ENCODE measurements around the gene UGT1A9.

DNA sequence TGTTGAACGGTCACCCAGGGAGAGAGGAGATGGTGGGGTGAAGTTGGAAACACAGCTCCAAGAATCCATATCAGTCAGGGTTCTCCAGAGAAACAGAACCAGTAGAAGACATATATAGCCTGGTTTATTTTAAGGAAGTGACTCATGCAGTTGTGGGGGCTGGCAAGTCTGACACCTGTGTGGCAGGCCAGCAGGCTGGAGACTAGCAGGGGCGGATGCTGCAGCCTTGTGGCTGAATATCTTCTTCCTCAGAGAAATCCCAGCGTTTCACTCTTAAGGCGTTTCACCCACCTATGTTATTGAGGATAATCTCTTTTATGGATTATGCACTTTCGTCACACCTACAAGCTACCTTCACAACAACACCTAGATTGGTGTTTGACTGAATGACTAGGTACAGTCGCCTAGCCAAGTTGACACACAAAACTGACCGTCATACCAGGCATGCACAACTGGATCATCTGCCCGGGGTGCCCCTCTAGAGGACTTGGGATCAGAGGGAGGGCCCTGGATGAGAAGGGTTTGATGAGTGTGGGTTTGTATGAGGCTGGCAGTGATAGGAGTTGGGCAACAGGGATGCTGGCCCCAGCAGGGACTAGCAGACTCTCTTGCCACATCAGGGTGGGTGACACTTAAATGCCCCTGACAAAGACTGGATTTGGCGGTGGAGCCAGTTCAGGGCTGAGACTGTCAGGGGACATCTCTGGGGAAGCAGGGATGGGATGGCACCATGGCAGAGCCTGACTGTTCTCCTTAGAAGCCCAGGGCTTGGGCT is 129.8 kb downstream of the UGT1A9 start:
- TF ChIP-seq POLR2A (IDR thresholded peaks at IDR 0.05) (no peak), CTCF (IDR thresholded peaks at IDR 0.05) (no peak)

All from prostate gland (tissue), 2 donors.